HTERT RPE-1 (cell line): ENCODE data around the gene TKTL2.

Experiments used
- in situ Hi-C: fragments of 300-500 bp; cut with MboI; formaldehyde crosslinking; loops from 4 replicates; pipeline ENCODE4 v1.14.3; 2020; ENCODE audit warnings: low sequenced_read_pairs

Gene TKTL2

GRCh38 chr4:163473576-163473975 lies at the start of gene TKTL2:
Gene TKTL2, minus strand, starts transcription at chr4:163473754. Its CDS starts 20 bp downstream, at chr4:163473734.
- in situ Hi-C loops, result no loop called here

GRCh38 chr4:163515198-163515597 lies 41.6 kb upstream of the TKTL2 start:
- in situ Hi-C loops, result no loop called here

GRCh38 chr4:163505374-163505773 lies 31.8 kb upstream of the TKTL2 start:
- in situ Hi-C loops, result no loop called here

GRCh38 chr4:163500586-163500985 lies 27.0 kb upstream of the TKTL2 start:
- in situ Hi-C loops, result no loop called here

- in situ Hi-C loops, result no loop called here
These were observed 22.3 kb upstream of the TKTL2 start for GRCh38 chr4:163495900-163496299.

GRCh38 chr4:163494360-163495241 lies 21.0 kb upstream of the TKTL2 start, which contains the start of gene TMA16:
Gene TMA16, plus strand, starts transcription at chr4:163494690. Its CDS starts 112 bp downstream, at chr4:163494802.
- in situ Hi-C loops, result no loop called here

GRCh38 chr4:163493643-163494359 lies 20.2 kb upstream of the TKTL2 start:
- in situ Hi-C loops, result no loop called here

GRCh38 chr4:163492951-163493504 lies 19.5 kb upstream of the TKTL2 start:
- in situ Hi-C loops, result no loop called here

- in situ Hi-C loops, result no loop called here
These were observed 16.4 kb upstream of the TKTL2 start for GRCh38 chr4:163489929-163490328.

GRCh38 chr4:163486321-163486720 lies 12.8 kb upstream of the TKTL2 start:
- in situ Hi-C loops, result no loop called here

- in situ Hi-C loops, result no loop called here
These were observed 12.0 kb upstream of the TKTL2 start for GRCh38 chr4:163485589-163485988.

- in situ Hi-C loops, result no loop called here
These were observed 11.4 kb upstream of the TKTL2 start for GRCh38 chr4:163484906-163485305.

GRCh38 chr4:163482190-163482589 lies 8.6 kb upstream of the TKTL2 start:
- in situ Hi-C loops, result no loop called here

- in situ Hi-C loops, result no loop called here
These were observed 3.3 kb upstream of the TKTL2 start for GRCh38 chr4:163476761-163477438.

GRCh38 chr4:163474027-163474426 lies 473 bp upstream of the TKTL2 start:
- in situ Hi-C loops, result no loop called here

- in situ Hi-C loops, result no loop called here
These were observed 424 bp downstream of the TKTL2 start for GRCh38 chr4:163473130-163473529.

GRCh38 chr4:163470391-163470790 lies 3.2 kb downstream of the TKTL2 start:
- in situ Hi-C loops, result no loop called here

- in situ Hi-C loops, result no loop called here
These were observed 6.3 kb downstream of the TKTL2 start for GRCh38 chr4:163467082-163467770.

- in situ Hi-C loops, result no loop called here
These were observed 11.0 kb downstream of the TKTL2 start for GRCh38 chr4:163462556-163462955.

- in situ Hi-C loops, result no loop called here
These were observed 24.9 kb downstream of the TKTL2 start for GRCh38 chr4:163448540-163449203.
